IMR-90 (cell line): ENCODE measurements around the gene MEX3B.

ENCODE experiments used
- BHLHE40 ChIP-seq: fragments of 150-350 bp; IDR thresholded peaks from 2 replicates; pipeline ENCODE4 v1.6.1; 2016; ENCODE audit warnings: mild to moderate bottlenecking, low read depth, low read length
- CEBPB ChIP-seq: IDR thresholded peaks from 2 replicates; pipeline ENCODE4 v1.6.1; 2012; ENCODE audit warnings: low read depth, low read length, improper control_type of control experiment
- MAFK ChIP-seq: IDR thresholded peaks from 2 replicates; pipeline ENCODE4 v1.6.1; 2012; ENCODE audit warnings: low read depth, low read length, improper control_type of control experiment
- MAZ ChIP-seq: IDR thresholded peaks from 2 replicates; pipeline ENCODE4 v1.6.1; 2012; ENCODE audit warnings: low read depth, mild to moderate bottlenecking, low read length, improper control_type of control experiment, moderate library complexity, borderline replicate concordance
- MXI1 ChIP-seq: IDR thresholded peaks from 2 replicates; pipeline ENCODE4 v1.6.1; 2012; ENCODE audit warnings: low read depth, mild to moderate bottlenecking, low read length, moderate library complexity, borderline replicate concordance
- POLR2A ChIP-seq: IDR thresholded peaks from 2 replicates; pipeline ENCODE4 v1.6.1; 2012; ENCODE audit warnings: mild to moderate bottlenecking, low read depth, low read length
- RAD21 ChIP-seq: IDR thresholded peaks from 2 replicates; pipeline ENCODE4 v1.6.1; 2012; ENCODE audit warnings: low read length, improper control_type of control experiment
- RCOR1 ChIP-seq: IDR thresholded peaks from 2 replicates; pipeline ENCODE4 v1.6.1; 2012; ENCODE audit warnings: mild to moderate bottlenecking, low read length, improper control_type of control experiment; ENCODE audit not compliant: insufficient replicate concordance
- RFX5 ChIP-seq: IDR thresholded peaks from 2 replicates; pipeline ENCODE4 v1.8.0; 2012; ENCODE audit warnings: low read depth, mild to moderate bottlenecking, low read length, moderate library complexity
- SMC3 ChIP-seq: fragments of 150-350 bp; IDR thresholded peaks from 2 replicates; pipeline ENCODE4 v1.6.1; 2016; ENCODE audit warnings: low read depth, mild to moderate bottlenecking, antibody characterized with exemption, low read length, moderate library complexity
- TF ChIP-seq, protein P1 (sequence below): conservative IDR thresholded peaks from 2 replicates; pipeline ENCODE4 v1.5.1; 2012; ENCODE audit warnings: mild to moderate bottlenecking, low read depth, low read length, improper control_type of control experiment
- TF ChIP-seq, protein P2 (sequence below): fragments of 150-350 bp; IDR thresholded peaks from 2 replicates; pipeline ENCODE4 v1.6.1; 2017; ENCODE audit warnings: mild to moderate bottlenecking, antibody characterized with exemption, low read length, low read depth

GRCh38 chr15:82040390-82040789 lies 5.4 kb downstream of the MEX3B start:
- TF ChIP-seq RAD21 (no peak), CEBPB (no peak), BHLHE40 (no peak), POLR2A (no peak), SMC3 (no peak), MAZ (no peak), RCOR1 (no peak), RFX5 (no peak), MAFK (no peak), MXI1 (no peak)
- TF ChIP-seq, protein P1, sequence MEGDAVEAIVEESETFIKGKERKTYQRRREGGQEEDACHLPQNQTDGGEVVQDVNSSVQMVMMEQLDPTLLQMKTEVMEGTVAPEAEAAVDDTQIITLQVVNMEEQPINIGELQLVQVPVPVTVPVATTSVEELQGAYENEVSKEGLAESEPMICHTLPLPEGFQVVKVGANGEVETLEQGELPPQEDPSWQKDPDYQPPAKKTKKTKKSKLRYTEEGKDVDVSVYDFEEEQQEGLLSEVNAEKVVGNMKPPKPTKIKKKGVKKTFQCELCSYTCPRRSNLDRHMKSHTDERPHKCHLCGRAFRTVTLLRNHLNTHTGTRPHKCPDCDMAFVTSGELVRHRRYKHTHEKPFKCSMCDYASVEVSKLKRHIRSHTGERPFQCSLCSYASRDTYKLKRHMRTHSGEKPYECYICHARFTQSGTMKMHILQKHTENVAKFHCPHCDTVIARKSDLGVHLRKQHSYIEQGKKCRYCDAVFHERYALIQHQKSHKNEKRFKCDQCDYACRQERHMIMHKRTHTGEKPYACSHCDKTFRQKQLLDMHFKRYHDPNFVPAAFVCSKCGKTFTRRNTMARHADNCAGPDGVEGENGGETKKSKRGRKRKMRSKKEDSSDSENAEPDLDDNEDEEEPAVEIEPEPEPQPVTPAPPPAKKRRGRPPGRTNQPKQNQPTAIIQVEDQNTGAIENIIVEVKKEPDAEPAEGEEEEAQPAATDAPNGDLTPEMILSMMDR, result no peak
- TF ChIP-seq, protein P2, sequence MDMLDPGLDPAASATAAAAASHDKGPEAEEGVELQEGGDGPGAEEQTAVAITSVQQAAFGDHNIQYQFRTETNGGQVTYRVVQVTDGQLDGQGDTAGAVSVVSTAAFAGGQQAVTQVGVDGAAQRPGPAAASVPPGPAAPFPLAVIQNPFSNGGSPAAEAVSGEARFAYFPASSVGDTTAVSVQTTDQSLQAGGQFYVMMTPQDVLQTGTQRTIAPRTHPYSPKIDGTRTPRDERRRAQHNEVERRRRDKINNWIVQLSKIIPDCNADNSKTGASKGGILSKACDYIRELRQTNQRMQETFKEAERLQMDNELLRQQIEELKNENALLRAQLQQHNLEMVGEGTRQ, result no peak
